Upper lobe of left lung (tissue), 6 donors: ENCODE measurements around the gene LHFPL2. TPM values are rescaled to one million over a fixed set of nuclear protein-coding genes. Genes with fewer than 3 reads are reported as not detected.

Source experiments
- ATAC-seq, 2 donors: fragments of 200-7000 bp; cut with Tn5 transposase; one replicate each; pipeline ENCODE4 v1.9.1; 2022; ENCODE audit warnings: mild to moderate bottlenecking in 2 of 2, moderate library complexity in 2 of 2; ENCODE audit not compliant: low FRiP score in 2 of 2
- DNase-seq, 2 donors: peaks; one replicate each; pipeline ENCODE4 v3.0.0-alpha.2; 2019 to 2020
- H3K27ac ChIP-seq, 4 donors: fragments of 200-600 bp; sonication (generic); one replicate each; pipeline ENCODE4 v1.5.1; 2016 to 2019
- H3K27me3 ChIP-seq, 4 donors: fragments of 200-600 bp; sonication (generic); one replicate each; pipeline ENCODE4 v1.5.1; 2017 to 2019
- H3K36me3 ChIP-seq, 4 donors: fragments of 200-600 bp; sonication (generic); one replicate each; pipeline ENCODE4 v1.5.1; 2016 to 2019
- H3K4me1 ChIP-seq, 4 donors: fragments of 200-600 bp; sonication (generic); one replicate each; pipeline ENCODE4 v1.5.1; 2018 to 2019
- H3K4me3 ChIP-seq, 4 donors: fragments of 200-600 bp; sonication (generic); one replicate each; pipeline ENCODE4 v1.5.1; 2017 to 2019; ENCODE audit warnings: mild to moderate bottlenecking in 2 of 4, moderate library complexity in 1 of 4
- H3K9me3 ChIP-seq, 4 donors: fragments of 200-600 bp; sonication (generic); one replicate each; pipeline ENCODE4 v1.5.1; 2018 to 2019
- CTCF ChIP-seq, 6 experiments: fragments of 450-650 bp in 4 of 6; fragments of 200-600 bp in 2 of 6; sonication (generic) in 2 of 6; IDR thresholded peaks; one replicate each; pipeline ENCODE4 v1.5.1; 2016 to 2019; ENCODE audit warnings: antibody characterized with exemption in 6 of 6
- EP300 ChIP-seq, 4 donors: sonication (generic); formaldehyde crosslinking; IDR thresholded peaks; one replicate each; pipeline ENCODE4 v1.5.1; 2017; ENCODE audit warnings: antibody characterized with exemption in 4 of 4, control low read depth in 2 of 4
- POLR2A ChIP-seq, 4 donors: fragments of 450-650 bp; IDR thresholded peaks; one replicate each; pipeline ENCODE4 v1.5.1; 2016 to 2017; ENCODE audit warnings: antibody characterized with exemption in 4 of 4, mild to moderate bottlenecking in 2 of 4
- POLR2AphosphoS5 ChIP-seq, 2 donors: sonication (generic); formaldehyde crosslinking; IDR thresholded peaks; one replicate each; pipeline ENCODE4 v1.5.1; 2017; ENCODE audit warnings: antibody characterized with exemption in 2 of 2
- WGBS, 2 donors: methylation state at CpG; one replicate each; pipeline ENCODE4 v1.1.5; 2017 to 2018; 5-methylcytosine and 5-hydroxymethylcytosine counted together
- total RNA-seq, 6 donors: library from RNA; depleted of rRNA in 4 of 6; stranded (reverse); fragments of >200 nt in 4 of 6; gene quantifications; one replicate each; pipeline versions ENCODE4 v1.1.0 to v1.2.1, GENCODE V29; 2016 to 2021
- donor health status: DM: no; HTN: no; CAD: no; lungs with moderate emphysema.
- donor health status: DM: no; HTN: yes; CAD: no; lungs with severe emphysema.

Gene LHFPL2
- total RNA-seq, 6 donors from 2014 or later = 17.3 to 69.5 (median 32.9) TPM

- Histone ChIP-seq H3K27me3 (no peaks in the 10 kb centered on the region), H3K9me3 (no peaks in the 10 kb centered on the region), H3K36me3 (no peaks in the 10 kb centered on the region), H3K4me3 (no peak overlapping the region), H3K27ac (peak overlapping the region; percentile 65 to 73 (median 72)), H3K4me1 (peaks cover 6 to 25% (median 11%) of the 10 kb centered on the region in 4 donors)
- TF ChIP-seq EP300 (IDR thresholded peaks at IDR 0.05) (peak in 2 of 4 donors; percentile 42 to 56), POLR2A (IDR thresholded peaks at IDR 0.05) (no peak), POLR2AphosphoS5 (IDR thresholded peaks at IDR 0.05) (peak in 1 of 2 donors; percentile 51)
- no peak for DNase-seq
- no peak for ATAC-seq
- WGBS, 2 donors = 60 to 72% methylated on average over 5 of the region's 5 CpGs
These were observed 101.4 kb downstream of the LHFPL2 start for GRCh38 chr5:78547183-78547582.

- H3K27ac ChIP-seq = peak overlapping the region in 3 of 4 donors; percentile 65 to 73 (median 72)
- DNase-seq = no peak
- H3K36me3 ChIP-seq = no peaks in the 10 kb centered on the region
- 78 to 79% methylated on average over 8 of the region's 8 CpGs for WGBS, 2 donors
- H3K4me1 ChIP-seq = peaks cover 6 to 25% (median 11%) of the 10 kb centered on the region in 4 donors
- H3K4me3 ChIP-seq = no peak overlapping the region
- TF ChIP-seq EP300 (IDR thresholded peaks at IDR 0.05) (no peak), POLR2A (IDR thresholded peaks at IDR 0.05) (no peak), POLR2AphosphoS5 (IDR thresholded peaks at IDR 0.05) (no peak), CTCF (IDR thresholded peaks at IDR 0.05) (no peak)
- ATAC-seq = no peak
- H3K27me3 ChIP-seq = no peaks in the 10 kb centered on the region
- H3K9me3 ChIP-seq = no peaks in the 10 kb centered on the region
These were observed 102.1 kb downstream of the LHFPL2 start for GRCh38 chr5:78546276-78546996.

- no peaks in the 10 kb centered on the region for H3K36me3 ChIP-seq
- ATAC-seq = no peak
- no peak overlapping the region for H3K27ac ChIP-seq
- H3K4me1 ChIP-seq = peaks cover 6 to 29% (median 17%) of the 10 kb centered on the region in 4 donors
- DNase-seq = no peak
- TF ChIP-seq EP300 (IDR thresholded peaks at IDR 0.05) = no peak
- TF ChIP-seq POLR2A (IDR thresholded peaks at IDR 0.05) = no peak
- TF ChIP-seq CTCF (IDR thresholded peaks at IDR 0.05) = no peak
- TF ChIP-seq POLR2AphosphoS5 (IDR thresholded peaks at IDR 0.05) = no peak
- H3K4me3 ChIP-seq = no peak overlapping the region
- 99 to 100% methylated on average over 7 of the region's 7 CpGs for WGBS, 2 donors
- no peaks in the 10 kb centered on the region for H3K9me3 ChIP-seq
- H3K27me3 ChIP-seq = no peaks in the 10 kb centered on the region
These were observed 103.2 kb downstream of the LHFPL2 start for GRCh38 chr5:78545406-78545805.

- no peak for DNase-seq
- TF ChIP-seq POLR2A (IDR thresholded peaks at IDR 0.05) (no peak), EP300 (IDR thresholded peaks at IDR 0.05) (no peak), POLR2AphosphoS5 (IDR thresholded peaks at IDR 0.05) (no peak)
- Histone ChIP-seq H3K9me3 (no peaks in the 10 kb centered on the region), H3K27ac (no peak overlapping the region), H3K36me3 (no peaks in the 10 kb centered on the region), H3K27me3 (no peaks in the 10 kb centered on the region), H3K4me1 (peaks cover 6 to 30% (median 17%) of the 10 kb centered on the region in 4 donors), H3K4me3 (no peak overlapping the region)
- peak in 1 of 2 donors; percentile 38 for ATAC-seq
- 83 to 84% methylated on average over 14 of the region's 14 CpGs for WGBS, 2 donors
These were observed 103.9 kb downstream of the LHFPL2 start for GRCh38 chr5:78544561-78545201.

GRCh38 chr5:78543916-78544315 lies 104.7 kb downstream of the LHFPL2 start:
- Histone ChIP-seq H3K4me1 (peaks cover 6 to 30% (median 17%) of the 10 kb centered on the region in 4 donors), H3K9me3 (no peaks in the 10 kb centered on the region), H3K36me3 (no peaks in the 10 kb centered on the region), H3K27ac (no peak overlapping the region), H3K4me3 (no peak overlapping the region), H3K27me3 (no peaks in the 10 kb centered on the region)
- no peak for DNase-seq
- WGBS, 2 donors = 59 to 83% methylated on average over 1 of the region's 1 CpG
- ATAC-seq = no peak
- no peak for TF ChIP-seq POLR2AphosphoS5 (IDR thresholded peaks at IDR 0.05)
- no peak for TF ChIP-seq POLR2A (IDR thresholded peaks at IDR 0.05)
- no peak for TF ChIP-seq CTCF (IDR thresholded peaks at IDR 0.05)
- TF ChIP-seq EP300 (IDR thresholded peaks at IDR 0.05) = no peak
